Colonic mucosa (tissue), 4 donors: ENCODE results near the gene EXOC1L. TPM values are rescaled to one million over a fixed set of nuclear protein-coding genes. Genes with fewer than 3 reads are reported as not detected.

Experiments used
- DNase-seq: peaks from one replicate; pipeline ENCODE4 v3.0.0-alpha.2; 2020
- H3K27ac ChIP-seq: fragments of 200-600 bp; one replicate; pipeline ENCODE4 v1.8.0; 2021
- H3K27me3 ChIP-seq: fragments of 200-600 bp; one replicate; pipeline ENCODE4 v1.8.0; 2021
- H3K36me3 ChIP-seq: fragments of 200-600 bp; one replicate; pipeline ENCODE4 v1.8.0; 2021
- H3K4me1 ChIP-seq: fragments of 200-600 bp; one replicate; pipeline ENCODE4 v1.8.0; 2021; ENCODE audit warnings: mild to moderate bottlenecking
- H3K4me3 ChIP-seq: fragments of 200-600 bp; one replicate; pipeline ENCODE4 v1.8.0; 2021
- H3K9ac ChIP-seq, 2 donors: one replicate each; pipeline ENCODE4 v1.7.0; 2013; ENCODE audit warnings: control low read depth in 2 of 2, low read depth in 2 of 2, low read length in 2 of 2
- H3K9me3 ChIP-seq: fragments of 200-600 bp; one replicate; pipeline ENCODE4 v1.8.0; 2021
- CTCF ChIP-seq: fragments of 200-600 bp; IDR thresholded peaks from one replicate; pipeline ENCODE4 v1.8.0; 2022; ENCODE audit warnings: antibody characterized with exemption, mild to moderate bottlenecking
- intact Hi-C: fragments of 100-400 bp; cut with DNase I; formaldehyde crosslinking; loops from one replicate; pipeline ENCODE4 v1.14.1; 2022
- total RNA-seq, 2 donors: library from RNA; stranded (reverse); fragmentation: NEBNext Ultra II Directional in 1 of 2; extraction: Animal tissue kit (Norgen Biotek cat#: 25700) in 1 of 2; gene quantifications; one replicate each; pipeline ENCODE4 v1.2.1, GENCODE V29; 2021
- donor health status: healthy.
- donor health status: DM: no; HTN: no; CAD: no.
- donor health status: DM: no; HTN: no; CAD: no.

Gene EXOC1L, protein sequence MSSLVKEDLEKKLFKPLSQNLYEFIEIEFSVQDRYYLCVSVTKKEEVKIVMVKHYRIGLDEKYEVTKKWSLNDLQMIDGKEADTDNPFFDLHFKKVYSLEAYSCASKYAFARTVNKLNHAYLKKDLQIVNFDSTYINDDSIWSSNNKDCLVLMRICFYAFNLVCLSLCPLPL
- total RNA-seq: not detected

GRCh38 chr4:55819634-55820033 lies at the start of gene EXOC1L:
Gene EXOC1L (plus strand): TSS chr4:55819790. CDS start chr4:55820027, 237 bp downstream.
- no peaks in the 10 kb centered on the region for H3K27me3 ChIP-seq
- no peak for DNase-seq
- no peaks in the 10 kb centered on the region for H3K4me1 ChIP-seq
- no peak within 1 kb of the TSS for H3K4me3 ChIP-seq
- TF ChIP-seq CTCF: no peak
- no peaks in the 10 kb centered on the region for H3K36me3 ChIP-seq
- no peaks in the 10 kb centered on the region for H3K9me3 ChIP-seq
- intact Hi-C loops: no loop called here
- H3K27ac ChIP-seq: no peak within 1 kb of the TSS
- peak within 1 kb of the TSS in 1 of 2 donors; percentile 14 for H3K9ac ChIP-seq

- no peak for TF ChIP-seq CTCF
- Histone ChIP-seq H3K4me1 (no peaks in the 10 kb centered on the region), H3K9ac (no peak overlapping the region), H3K9me3 (no peaks in the 10 kb centered on the region), H3K27ac (no peak overlapping the region), H3K36me3 (no peaks in the 10 kb centered on the region), H3K4me3 (no peak overlapping the region), H3K27me3 (no peaks in the 10 kb centered on the region)
- DNase-seq: no peak
- intact Hi-C loops: no loop called here
Measured at GRCh38 chr4:55770662-55771061, 48.9 kb upstream of the EXOC1L start.

DNA sequence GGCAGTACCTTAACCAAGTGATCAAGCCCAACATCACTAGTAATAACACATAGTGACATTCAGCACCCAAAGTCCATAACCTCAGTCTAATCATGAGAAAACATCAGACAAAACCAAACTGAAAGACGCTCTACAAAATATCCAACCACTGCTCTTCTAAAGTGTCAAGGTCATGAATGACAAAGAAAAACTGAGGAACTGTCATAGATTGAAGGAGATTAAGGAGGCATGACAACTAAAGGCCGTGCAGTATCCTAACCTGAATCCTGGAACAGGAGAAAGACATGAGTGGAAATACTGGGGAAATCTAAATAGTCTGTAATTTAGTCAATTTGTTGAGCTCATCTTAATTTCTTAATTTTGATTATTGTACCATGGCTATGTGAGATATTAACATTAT lies 38.2 kb upstream of the EXOC1L start:
- intact Hi-C loops: no loop called here
- Histone ChIP-seq H3K4me3 (no peak overlapping the region), H3K27ac (no peak overlapping the region), H3K36me3 (no peaks in the 10 kb centered on the region), H3K9ac (no peak overlapping the region), H3K4me1 (no peaks in the 10 kb centered on the region), H3K27me3 (no peaks in the 10 kb centered on the region), H3K9me3 (no peaks in the 10 kb centered on the region)
- TF ChIP-seq CTCF: no peak
- no peak for DNase-seq

DNA sequence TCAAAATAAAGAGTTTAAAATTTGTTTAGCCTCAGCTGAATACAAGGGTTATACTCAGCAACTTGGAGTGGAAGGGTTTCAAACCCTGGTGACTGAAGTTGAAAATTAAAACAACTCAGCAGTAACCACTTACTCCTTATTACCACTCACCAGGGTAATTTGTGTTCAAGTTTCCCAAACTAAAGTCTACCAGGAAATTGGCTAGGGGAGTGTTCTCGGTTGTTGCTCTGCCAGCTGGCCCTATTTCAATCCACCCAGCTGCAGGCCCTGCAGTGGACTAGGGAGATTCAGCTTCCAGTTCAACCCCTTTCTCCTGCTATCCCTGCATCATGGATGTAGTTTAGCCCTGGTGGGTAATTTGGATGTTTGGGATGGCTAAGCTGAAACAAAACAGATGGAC lies 37.8 kb upstream of the EXOC1L start:
- DNase-seq: peak; percentile 27
- H3K9me3 ChIP-seq: no peaks in the 10 kb centered on the region

DNA sequence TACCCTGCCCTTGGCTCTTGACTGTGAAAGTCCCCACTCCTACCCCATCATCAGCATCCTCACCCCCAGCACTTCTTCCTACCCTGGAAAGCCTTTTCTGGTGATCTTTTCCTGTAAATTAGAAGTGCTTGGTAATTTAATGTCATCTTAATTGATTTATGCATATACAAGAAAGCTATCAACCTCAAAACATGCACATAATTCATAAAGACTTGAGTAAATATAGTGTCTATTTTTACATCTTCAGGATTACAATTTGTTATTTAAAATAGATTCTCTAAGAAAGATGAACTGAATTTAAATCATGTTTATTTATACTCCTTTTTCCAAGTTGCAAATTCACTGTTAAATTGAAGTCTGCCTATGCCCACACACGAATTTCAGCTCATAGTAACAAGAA lies 36.0 kb upstream of the EXOC1L start:
- no peak overlapping the region for H3K4me3 ChIP-seq
- no peak overlapping the region for H3K27ac ChIP-seq
- H3K9me3 ChIP-seq: no peaks in the 10 kb centered on the region
- no peak overlapping the region for H3K9ac ChIP-seq
- H3K4me1 ChIP-seq: no peaks in the 10 kb centered on the region
- intact Hi-C loops: no loop called here
- H3K27me3 ChIP-seq: no peaks in the 10 kb centered on the region
- DNase-seq: no peak
- TF ChIP-seq CTCF: no peak
- H3K36me3 ChIP-seq: no peaks in the 10 kb centered on the region

More for the DNA sequence above, 37.8 kb upstream of the EXOC1L start:
- Histone ChIP-seq H3K4me1 (no peaks in the 10 kb centered on the region), H3K27ac (no peak overlapping the region), H3K9ac (no peak overlapping the region), H3K4me3 (no peak overlapping the region), H3K27me3 (no peaks in the 10 kb centered on the region), H3K36me3 (no peaks in the 10 kb centered on the region)
- no peak for TF ChIP-seq CTCF
- intact Hi-C loops: no loop called here
